Stimulated activated naive CD8-positive, alpha-beta T cell treated with anti-CD3 and anti-CD28 coated beads, Interleukin-15, Interleukin-2, amounts not matched to agents 100 ng/mL and 50 ng/mL, for 24 hours (primary cell): ENCODE results near the gene TMEM134.

Experiments
- H3K27ac Mint-ChIP-seq: one replicate; pipeline ENCODE4 v1.8.0; 2021; ENCODE audit warnings: mild to moderate bottlenecking, mixed read lengths
- H3K27me3 Mint-ChIP-seq: one replicate; pipeline ENCODE4 v1.8.0; 2021; ENCODE audit warnings: mixed read lengths
- H3K36me3 Mint-ChIP-seq: one replicate; pipeline ENCODE4 v1.8.0; 2021; ENCODE audit warnings: low read depth, mixed read lengths
- H3K4me1 Mint-ChIP-seq: one replicate; pipeline ENCODE4 v1.8.0; 2021; ENCODE audit warnings: low read depth, mixed read lengths
- H3K4me3 Mint-ChIP-seq: one replicate; pipeline ENCODE4 v1.8.0; 2021; ENCODE audit warnings: mild to moderate bottlenecking, mixed read lengths
- H3K9me3 Mint-ChIP-seq: one replicate; pipeline ENCODE4 v1.8.0; 2021; ENCODE audit warnings: mixed read lengths

The TMEM134 gene

GRCh38 chr11:67420646-67421429 lies 48.2 kb downstream of the TMEM134 start:
- H3K27me3 Mint-ChIP-seq: no peaks in the 10 kb centered on the region
- peak overlapping the region; percentile 83 for H3K4me3 Mint-ChIP-seq
- peak overlapping the region; percentile 92 for H3K27ac Mint-ChIP-seq
- peaks cover 44% of the 10 kb centered on the region for H3K4me1 Mint-ChIP-seq
- no peaks in the 10 kb centered on the region for H3K36me3 Mint-ChIP-seq
- no peaks in the 10 kb centered on the region for H3K9me3 Mint-ChIP-seq

DNA sequence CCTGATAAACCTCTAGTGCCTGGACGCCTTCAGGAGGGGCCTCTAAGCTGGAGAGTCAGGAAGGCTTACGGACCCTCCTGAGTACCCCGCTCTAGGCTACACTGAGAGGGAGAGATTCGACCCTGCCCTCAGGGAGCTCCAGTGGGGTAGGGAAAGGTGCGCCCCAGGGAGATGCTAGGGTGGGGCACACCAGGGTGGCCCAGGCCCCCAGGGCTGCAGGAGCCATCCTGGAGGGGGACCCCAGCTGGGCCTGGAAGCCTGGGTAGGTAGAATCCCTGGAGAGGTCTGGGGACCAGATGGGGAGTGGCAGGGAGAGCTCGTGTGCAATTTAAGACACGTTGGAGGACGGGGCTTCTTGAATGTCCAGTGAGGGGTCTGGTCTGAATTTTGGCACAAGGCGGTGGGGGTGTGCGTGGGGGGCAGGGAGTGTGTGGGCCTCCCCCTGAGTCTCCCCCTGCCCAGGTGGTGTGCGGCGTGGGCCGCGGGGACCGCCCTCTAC lies 48.9 kb downstream of the TMEM134 start:
- H3K4me1 Mint-ChIP-seq: peaks cover 46% of the 10 kb centered on the region
- H3K4me3 Mint-ChIP-seq: peak overlapping the region; percentile 83
- H3K27ac Mint-ChIP-seq: peak overlapping the region; percentile 92
- H3K27me3 Mint-ChIP-seq: no peaks in the 10 kb centered on the region
- no peaks in the 10 kb centered on the region for H3K36me3 Mint-ChIP-seq
- no peaks in the 10 kb centered on the region for H3K9me3 Mint-ChIP-seq

GRCh38 chr11:67419325-67420049 lies 49.6 kb downstream of the TMEM134 start:
- Mint-ChIP-seq H3K27me3 (no peaks in the 10 kb centered on the region), H3K36me3 (no peaks in the 10 kb centered on the region), H3K4me1 (peaks cover 51% of the 10 kb centered on the region), H3K27ac (peak overlapping the region; percentile 92), H3K9me3 (no peaks in the 10 kb centered on the region), H3K4me3 (peak overlapping the region; percentile 83)

GRCh38 chr11:67418476-67419281 lies 50.4 kb downstream of the TMEM134 start:
- H3K9me3 Mint-ChIP-seq: no peaks in the 10 kb centered on the region
- peak overlapping the region; percentile 83 for H3K4me3 Mint-ChIP-seq
- H3K27ac Mint-ChIP-seq: peak overlapping the region; percentile 63
- peaks cover 51% of the 10 kb centered on the region for H3K4me1 Mint-ChIP-seq
- H3K27me3 Mint-ChIP-seq: no peaks in the 10 kb centered on the region
- H3K36me3 Mint-ChIP-seq: no peaks in the 10 kb centered on the region

GRCh38 chr11:67417425-67417824 lies 51.6 kb downstream of the TMEM134 start:
- Mint-ChIP-seq H3K4me1 (peaks cover 63% of the 10 kb centered on the region), H3K27me3 (no peaks in the 10 kb centered on the region), H3K27ac (no peak overlapping the region), H3K4me3 (peak overlapping the region; percentile 55), H3K9me3 (no peaks in the 10 kb centered on the region), H3K36me3 (no peaks in the 10 kb centered on the region)

GRCh38 chr11:67416416-67417335 lies 52.4 kb downstream of the TMEM134 start:
- Mint-ChIP-seq H3K4me1 (peaks cover 71% of the 10 kb centered on the region), H3K27ac (peak overlapping the region; percentile 70), H3K9me3 (no peaks in the 10 kb centered on the region), H3K4me3 (peak overlapping the region; percentile 72), H3K36me3 (no peaks in the 10 kb centered on the region), H3K27me3 (no peaks in the 10 kb centered on the region)

DNA sequence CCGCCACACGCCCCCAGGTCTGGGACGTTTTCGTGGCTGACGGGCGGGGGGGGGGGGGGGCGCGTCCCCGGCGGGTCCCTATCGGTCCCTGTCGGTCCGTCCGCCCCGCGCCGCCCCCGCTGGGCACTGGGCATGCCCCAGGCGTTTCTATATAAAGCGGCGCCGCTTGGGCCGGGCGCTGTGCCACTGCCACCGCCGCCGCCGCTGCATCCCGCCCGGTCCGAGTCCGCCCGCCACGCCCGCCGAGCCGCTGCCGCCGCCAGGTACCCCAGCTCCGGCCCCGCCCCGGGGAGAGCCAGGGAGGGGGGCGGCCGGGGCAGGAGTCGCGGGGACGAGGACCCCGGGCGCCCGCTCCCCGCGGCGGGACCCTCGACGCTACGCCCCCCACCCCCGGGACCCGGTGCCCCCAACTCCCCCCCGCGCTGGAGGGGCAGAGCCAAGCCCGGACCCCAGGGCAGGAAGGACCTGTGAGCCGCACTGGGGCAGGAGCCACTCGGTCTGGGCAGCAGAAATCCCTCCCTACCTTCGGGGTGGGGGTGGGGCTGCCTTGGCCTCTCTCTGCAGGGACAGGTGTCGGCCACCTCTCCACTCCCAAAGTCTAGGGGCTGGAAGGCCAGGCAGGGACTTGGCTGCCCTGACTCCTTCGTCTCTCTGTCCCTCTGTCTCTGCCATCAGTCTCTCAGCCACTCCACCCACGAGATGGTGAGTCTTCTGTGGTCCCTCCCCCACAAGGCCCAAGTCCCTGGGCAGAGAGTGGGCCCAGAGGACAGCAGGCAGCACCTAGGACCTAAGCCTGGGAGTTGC lies 53.3 kb downstream of the TMEM134 start, which contains the start of gene CARNS1:
Gene CARNS1, plus strand, starts transcription at position 178 of the 804 bp plus-strand sequence. Its CDS starts 522 bp downstream, at position 700.
- Mint-ChIP-seq H3K4me3 (peak within 1 kb of the TSS; percentile 73), H3K9me3 (no peaks in the 10 kb centered on the region), H3K4me1 (peaks cover 76% of the 10 kb centered on the region), H3K27me3 (no peaks in the 10 kb centered on the region), H3K36me3 (no peaks in the 10 kb centered on the region), H3K27ac (peak within 1 kb of the TSS; percentile 70)

DNA sequence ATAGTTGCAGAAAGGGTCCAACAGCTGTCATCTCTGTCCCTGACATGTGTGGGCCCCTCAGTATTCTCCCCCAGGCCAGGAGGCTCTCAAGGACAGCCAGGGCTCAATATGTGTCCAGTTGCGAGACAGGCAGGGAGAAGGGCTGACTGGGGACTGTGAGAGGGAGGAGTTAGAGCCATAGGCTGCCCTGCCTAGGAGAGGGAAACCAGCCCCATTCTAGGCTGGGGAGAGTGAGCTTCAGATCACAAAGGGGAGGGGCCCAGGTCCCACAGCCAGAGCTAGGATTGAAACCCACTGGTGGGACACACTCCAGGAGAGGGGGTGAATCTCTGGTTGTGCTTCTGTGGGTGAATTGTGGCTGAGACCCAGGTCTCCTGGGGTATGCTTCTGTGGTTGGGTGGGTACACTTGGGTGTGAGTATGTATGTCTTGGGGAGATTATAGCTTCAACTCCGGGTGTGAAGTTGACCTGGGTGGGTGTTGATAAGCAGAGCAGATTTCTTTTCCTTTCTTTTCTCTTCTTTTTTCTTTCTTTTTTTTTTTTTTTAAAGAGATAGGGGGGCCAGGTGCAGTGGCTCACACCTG lies 55.7 kb downstream of the TMEM134 start:
- Mint-ChIP-seq H3K27ac (peak overlapping the region; percentile 32), H3K4me3 (no peak overlapping the region), H3K9me3 (no peaks in the 10 kb centered on the region), H3K4me1 (peaks cover 81% of the 10 kb centered on the region), H3K36me3 (no peaks in the 10 kb centered on the region), H3K27me3 (no peaks in the 10 kb centered on the region)

DNA sequence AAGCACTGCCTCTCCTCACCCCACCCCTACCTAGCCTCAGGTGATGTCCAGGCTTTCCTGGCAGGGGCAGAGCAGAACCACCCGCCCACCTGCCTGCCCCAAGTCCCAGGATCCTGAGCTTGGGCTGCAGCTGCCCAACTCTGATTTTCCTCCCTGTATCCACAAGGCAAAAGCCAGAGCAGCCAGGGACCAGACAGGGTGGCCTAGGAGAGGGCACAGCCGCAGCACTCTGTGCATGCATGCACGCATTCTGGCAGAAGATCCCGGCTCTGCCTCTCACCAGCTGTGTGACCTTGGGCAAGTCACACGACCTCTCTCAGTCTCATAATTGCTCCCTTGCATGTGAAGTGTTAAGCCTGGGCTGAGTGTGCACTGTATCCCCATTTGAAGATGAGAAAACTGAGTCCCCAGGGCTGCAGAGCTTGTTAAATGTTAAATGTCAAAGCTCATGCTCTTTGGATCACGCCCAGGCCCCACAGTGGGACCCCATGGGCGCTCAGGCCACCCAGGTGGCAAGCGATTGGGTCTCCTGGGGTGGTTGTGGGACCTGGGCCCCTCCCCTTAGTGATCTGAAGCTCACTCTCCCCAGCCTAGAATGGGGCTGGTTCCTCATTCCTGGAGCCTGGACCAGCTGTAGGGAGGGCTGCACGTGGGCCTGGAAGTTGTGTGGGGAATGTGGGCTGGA lies 56.4 kb downstream of the TMEM134 start:
- no peak overlapping the region for H3K4me3 Mint-ChIP-seq
- no peaks in the 10 kb centered on the region for H3K9me3 Mint-ChIP-seq
- no peaks in the 10 kb centered on the region for H3K36me3 Mint-ChIP-seq
- peak overlapping the region; percentile 36 for H3K27ac Mint-ChIP-seq
- peaks cover 81% of the 10 kb centered on the region for H3K4me1 Mint-ChIP-seq
- H3K27me3 Mint-ChIP-seq: no peaks in the 10 kb centered on the region

- no peak overlapping the region for H3K4me3 Mint-ChIP-seq
- no peak overlapping the region for H3K27ac Mint-ChIP-seq
- H3K4me1 Mint-ChIP-seq: peaks cover 82% of the 10 kb centered on the region
- peaks cover 7% of the 10 kb centered on the region for H3K36me3 Mint-ChIP-seq
- no peaks in the 10 kb centered on the region for H3K27me3 Mint-ChIP-seq
- H3K9me3 Mint-ChIP-seq: no peaks in the 10 kb centered on the region
Measured at GRCh38 chr11:67411785-67412152, 57.3 kb downstream of the TMEM134 start.
